HG03565 (cell line): ENCODE results near the gene MYD88.

ENCODE experiments used
- ATAC-seq: cut with Tn5 transposase; IDR thresholded peaks from one replicate; pipeline ENCODE4 v1.9.1; 2021; ENCODE audit warnings: mild to moderate bottlenecking, moderate library complexity; ENCODE audit not compliant: unreplicated experiment

Gene MYD88

DNA sequence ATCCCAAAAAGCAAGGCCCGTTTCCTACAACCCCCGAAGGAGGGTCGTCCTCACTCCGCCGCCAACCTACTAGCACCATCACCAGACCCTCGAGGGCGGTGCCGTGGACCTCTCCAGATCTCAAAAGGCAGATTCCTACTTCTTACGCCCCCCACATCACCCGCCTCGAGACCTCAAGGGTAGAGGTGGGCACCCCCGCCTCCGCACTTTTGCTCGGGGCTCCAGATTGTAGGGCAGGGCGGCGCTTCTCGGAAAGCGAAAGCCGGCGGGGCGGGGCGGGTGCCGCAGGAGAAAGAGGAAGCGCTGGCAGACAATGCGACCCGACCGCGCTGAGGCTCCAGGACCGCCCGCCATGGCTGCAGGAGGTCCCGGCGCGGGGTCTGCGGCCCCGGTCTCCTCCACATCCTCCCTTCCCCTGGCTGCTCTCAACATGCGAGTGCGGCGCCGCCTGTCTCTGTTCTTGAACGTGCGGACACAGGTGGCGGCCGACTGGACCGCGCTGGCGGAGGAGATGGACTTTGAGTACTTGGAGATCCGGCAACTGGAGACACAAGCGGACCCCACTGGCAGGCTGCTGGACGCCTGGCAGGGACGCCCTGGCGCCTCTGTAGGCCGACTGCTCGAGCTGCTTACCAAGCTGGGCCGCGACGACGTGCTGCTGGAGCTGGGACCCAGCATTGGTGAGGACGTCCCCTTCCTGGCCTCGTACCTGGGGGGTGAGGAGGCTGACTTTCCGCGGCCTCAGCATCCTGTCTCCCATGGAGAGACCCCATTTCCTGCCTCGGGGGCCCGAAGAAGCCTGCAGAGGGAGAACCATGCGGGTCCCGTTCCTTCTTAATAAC, at the start of gene MYD88:
TSS of gene MYD88 (plus strand) at position 313 of the 842 bp plus-strand sequence. CDS start at position 353, 40 bp downstream.
- ATAC-seq = no peak

DNA sequence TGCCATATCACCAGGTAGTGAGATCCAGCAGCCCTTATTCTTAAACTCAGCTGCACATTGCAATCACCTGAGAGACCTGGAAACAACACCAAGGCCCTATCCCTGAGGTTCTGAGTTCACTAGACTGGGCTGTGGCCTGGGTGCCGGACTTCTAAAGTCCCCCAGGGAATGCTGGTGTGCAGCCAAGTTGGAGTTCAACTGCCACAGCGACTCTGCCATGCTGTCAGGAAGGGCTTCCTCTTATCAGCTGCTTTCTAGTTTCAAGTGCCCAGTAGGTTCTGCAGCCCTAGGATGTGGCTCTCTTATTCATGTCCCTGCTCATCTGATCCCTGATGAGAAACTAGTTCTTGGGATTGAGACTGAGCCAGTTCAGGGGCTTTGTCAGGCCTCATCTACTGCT, 49.3 kb upstream of the MYD88 start:
- ATAC-seq = no peak

DNA sequence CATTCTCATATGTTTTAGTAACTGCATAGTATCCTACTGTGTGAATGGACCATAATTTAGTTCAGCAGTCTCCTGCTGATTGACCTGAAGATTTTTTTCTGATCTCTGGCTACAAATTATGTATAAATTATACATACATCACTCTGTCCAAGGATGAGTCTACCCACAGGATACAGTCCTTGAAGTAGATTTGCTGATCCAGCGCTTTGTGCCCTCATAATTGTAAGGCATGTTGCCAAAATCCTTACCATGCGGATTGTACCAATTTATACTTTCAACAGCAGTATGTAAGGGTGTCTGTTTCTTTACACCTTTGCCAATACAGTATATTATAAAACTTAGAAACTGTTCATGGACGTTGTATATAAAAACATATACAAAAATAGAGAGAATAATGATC, 48.0 kb upstream of the MYD88 start:
- ATAC-seq = no peak

- no peak for ATAC-seq
Observed at GRCh38 chr3:38094999-38095398, 43.5 kb upstream of the MYD88 start.

DNA sequence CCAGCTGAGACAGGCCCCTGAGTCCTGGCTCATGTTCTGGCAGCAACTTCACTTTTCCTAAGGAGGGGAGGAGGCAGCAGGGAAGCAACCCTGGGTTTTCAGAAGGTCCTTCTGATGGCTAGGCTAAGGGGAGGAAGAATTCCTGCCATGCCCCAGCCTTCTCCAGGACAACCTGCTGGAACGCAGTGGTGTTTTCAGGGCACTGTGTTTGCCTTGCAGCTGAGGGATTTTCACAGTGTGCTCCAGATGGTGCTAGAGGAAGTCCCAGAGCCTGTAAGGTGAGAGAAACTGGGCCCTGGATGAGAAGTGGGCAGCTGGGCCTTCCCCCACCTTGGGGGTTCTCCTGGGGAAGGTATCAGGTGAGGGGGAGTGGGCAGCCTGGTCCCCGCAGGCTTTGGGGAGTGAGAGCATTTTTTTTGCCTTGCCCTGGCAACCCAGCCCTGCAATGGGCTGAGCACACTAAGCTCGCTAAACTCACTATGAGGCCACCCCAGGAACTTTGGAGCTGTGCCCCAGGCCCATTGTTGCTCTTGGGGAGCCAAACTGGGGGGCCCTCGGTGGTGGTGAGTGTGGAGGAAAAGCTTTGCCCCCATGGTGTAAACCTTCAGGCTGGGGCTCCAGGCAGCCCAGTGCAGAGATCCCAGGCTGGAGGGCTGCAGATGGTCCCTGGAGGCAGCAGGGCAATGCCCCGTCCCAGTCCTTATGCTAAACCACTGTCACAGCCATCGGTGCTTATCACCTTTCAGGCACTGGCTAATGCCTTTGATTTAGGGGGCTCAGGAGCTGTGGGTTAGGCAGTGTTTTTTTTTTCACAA, 42.6 kb upstream of the MYD88 start:
- no peak for ATAC-seq

GRCh38 chr3:38097446-38098375, 40.8 kb upstream of the MYD88 start:
- no peak for ATAC-seq

GRCh38 chr3:38098376-38098723, 40.1 kb upstream of the MYD88 start:
- ATAC-seq = no peak

- ATAC-seq = no peak
Observed at GRCh38 chr3:38099518-38099917, 38.9 kb upstream of the MYD88 start.

GRCh38 chr3:38100498-38100897, 38.0 kb upstream of the MYD88 start:
- ATAC-seq = no peak

GRCh38 chr3:38101811-38102443, 36.5 kb upstream of the MYD88 start:
- no peak for ATAC-seq

DNA sequence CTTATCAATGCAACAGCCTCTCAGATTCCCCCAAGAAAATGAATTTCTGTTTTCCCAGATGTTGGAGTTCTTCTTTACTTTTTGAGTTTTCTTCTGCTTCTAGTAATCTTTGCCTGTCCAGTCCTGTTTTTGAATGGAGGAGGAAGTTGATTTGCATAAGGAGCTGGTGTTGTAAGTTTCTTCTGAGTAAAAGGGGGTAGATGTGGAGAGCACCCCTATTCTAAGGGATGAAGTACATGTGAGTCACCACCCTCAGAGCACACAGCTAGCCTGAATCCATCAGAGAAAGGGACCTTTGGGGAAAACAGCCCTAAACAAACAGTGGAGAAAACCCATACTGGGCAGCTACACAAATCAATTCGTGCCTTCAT, 36.0 kb upstream of the MYD88 start:
- ATAC-seq = no peak

DNA sequence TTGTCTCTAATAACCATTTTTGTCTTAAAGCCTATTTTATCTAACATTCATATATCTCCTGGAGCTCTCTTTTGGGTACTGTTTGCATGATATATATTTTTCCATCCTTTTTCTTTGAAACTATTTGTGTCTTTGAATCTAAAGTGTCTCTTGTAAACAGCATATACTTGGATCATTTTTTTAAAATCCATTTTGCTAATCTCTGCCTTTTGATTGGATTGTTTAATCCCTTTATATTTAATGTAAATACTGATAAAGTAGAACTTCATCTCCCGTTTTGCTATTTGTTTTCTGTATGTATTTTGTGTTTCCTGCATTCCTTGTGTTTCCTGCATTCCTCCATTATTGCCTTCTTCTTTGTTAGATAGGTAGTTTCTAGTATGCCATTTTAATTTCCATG, 32.9 kb upstream of the MYD88 start:
- no peak for ATAC-seq

DNA sequence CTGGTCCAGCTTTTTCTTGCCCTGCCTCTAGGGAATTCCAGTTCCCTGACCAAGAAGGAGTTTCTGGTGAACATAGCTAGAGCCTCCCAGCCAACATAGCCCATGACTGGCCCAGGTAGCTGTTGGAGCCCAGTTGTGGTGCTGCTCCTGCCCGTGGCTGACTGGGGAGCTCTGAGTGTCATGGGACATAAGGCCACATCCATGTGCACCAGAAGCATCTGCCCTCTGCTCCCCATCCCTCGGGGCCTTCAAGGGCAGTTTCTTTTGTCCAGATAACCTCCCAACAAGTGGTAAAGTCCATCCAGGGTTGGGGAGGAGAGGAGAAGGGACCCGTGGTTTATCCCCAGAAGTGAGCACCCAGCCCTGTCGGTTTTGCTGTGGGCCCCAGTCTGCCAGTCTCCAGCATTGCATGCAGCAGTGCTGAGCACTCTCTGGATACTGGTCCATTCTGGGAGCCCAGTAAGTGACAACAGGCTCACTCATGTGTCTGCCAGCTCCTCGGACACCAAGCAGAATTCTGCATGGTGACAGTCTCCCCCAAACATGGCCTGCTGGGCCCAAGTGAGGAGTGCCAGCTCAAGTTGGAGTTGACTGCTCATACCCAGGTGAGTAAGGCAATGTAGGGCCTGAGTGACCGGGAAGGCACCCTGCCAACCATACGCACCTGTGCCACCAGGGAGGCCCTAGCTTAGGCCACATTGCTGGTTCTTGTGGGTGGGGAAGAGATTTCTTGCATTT, 30.4 kb upstream of the MYD88 start:
- ATAC-seq = no peak

DNA sequence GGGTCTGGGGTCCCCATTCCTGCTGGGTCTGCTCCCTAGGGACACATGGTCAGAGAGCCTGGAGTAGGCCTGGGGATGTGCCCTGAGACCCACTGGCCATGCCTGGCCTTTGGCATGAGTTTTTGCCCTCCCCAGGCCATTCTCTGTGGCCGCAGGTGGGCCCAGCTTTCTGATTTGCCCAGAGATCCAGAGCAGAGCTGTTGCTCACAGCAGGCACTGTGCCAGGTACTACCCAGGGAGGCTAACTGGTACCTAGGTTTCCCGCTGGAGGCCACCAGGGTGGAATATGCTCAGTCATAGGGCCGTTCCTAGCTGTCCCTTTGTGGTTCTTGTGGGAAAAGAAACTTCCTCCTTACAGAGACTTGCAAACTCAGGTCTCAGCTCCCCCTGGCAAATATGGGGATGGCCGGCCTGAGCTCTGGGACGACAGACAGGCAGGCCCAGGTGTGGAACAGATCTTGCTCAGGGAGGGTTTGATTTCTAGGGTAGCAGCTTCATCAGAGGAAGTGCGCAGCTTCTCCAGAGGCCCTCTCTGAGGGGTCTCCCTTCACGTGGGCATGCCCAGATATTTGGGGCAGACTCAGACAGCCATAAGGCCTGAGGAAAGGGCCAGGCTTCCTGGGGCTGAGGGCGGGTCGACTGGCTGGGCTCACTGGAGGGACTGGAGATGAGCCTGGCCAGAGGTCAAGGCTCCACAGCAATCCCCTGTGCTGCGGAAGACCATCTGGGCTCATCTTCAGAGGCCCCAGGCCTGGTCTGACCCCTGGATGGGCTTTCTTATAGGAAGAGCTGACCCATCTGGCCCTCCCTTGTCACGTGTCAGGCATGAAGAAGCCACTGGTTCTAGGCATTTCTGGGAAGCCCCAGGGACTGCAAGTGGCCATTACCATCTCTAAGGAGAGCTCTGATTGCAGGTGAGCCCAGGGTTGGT, 29.5 kb upstream of the MYD88 start:
- ATAC-seq = no peak

DNA sequence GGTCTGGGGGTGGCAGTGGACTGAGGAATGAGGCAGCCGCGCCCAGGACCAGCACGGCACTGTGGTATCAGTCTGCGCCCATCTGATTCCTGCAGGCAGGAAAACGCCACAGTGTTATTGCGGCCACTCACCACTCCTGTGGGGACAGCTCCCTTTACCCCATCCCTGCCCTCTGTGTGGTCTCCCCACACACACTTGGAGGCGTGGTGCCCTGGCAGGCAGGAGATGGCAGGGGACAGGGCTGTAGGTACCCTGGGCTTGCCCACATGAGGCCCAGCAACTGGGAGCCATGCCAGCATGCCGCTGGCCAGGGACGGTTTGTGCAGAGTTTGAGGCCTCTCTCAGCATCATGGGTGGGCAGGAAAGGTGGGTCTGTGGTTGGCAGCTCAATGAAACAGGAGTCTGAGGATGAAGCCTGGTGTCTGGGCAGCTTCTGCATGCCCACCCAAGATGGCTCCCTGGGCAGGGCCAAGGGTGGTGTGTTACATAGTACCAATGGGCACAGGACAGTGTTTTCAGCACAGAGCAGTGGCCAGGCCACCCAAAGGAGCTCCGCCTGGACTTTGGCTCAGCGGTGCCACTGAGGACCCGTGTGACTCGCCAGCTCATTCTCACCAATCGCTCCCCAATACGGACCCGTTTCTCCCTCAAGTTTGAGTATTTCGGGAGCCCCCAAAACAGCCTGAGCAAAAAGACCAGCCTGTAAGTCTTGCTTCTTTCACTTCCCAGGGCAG, 28.7 kb upstream of the MYD88 start:
- no peak for ATAC-seq

- ATAC-seq = no peak
Observed at GRCh38 chr3:38110314-38111050, 28.0 kb upstream of the MYD88 start.

- no peak for ATAC-seq
Observed at GRCh38 chr3:38111201-38111600, 27.3 kb upstream of the MYD88 start.
